Suppressor macrophage treated with lipopolysaccharide for 4 hours (primary cell): Measurements from ENCODE around the gene ASCC1.

Source experiments
- DNase-seq: peaks from one replicate; pipeline ENCODE4 v3.0.0-alpha.2; 2020

The ASCC1 gene

DNA sequence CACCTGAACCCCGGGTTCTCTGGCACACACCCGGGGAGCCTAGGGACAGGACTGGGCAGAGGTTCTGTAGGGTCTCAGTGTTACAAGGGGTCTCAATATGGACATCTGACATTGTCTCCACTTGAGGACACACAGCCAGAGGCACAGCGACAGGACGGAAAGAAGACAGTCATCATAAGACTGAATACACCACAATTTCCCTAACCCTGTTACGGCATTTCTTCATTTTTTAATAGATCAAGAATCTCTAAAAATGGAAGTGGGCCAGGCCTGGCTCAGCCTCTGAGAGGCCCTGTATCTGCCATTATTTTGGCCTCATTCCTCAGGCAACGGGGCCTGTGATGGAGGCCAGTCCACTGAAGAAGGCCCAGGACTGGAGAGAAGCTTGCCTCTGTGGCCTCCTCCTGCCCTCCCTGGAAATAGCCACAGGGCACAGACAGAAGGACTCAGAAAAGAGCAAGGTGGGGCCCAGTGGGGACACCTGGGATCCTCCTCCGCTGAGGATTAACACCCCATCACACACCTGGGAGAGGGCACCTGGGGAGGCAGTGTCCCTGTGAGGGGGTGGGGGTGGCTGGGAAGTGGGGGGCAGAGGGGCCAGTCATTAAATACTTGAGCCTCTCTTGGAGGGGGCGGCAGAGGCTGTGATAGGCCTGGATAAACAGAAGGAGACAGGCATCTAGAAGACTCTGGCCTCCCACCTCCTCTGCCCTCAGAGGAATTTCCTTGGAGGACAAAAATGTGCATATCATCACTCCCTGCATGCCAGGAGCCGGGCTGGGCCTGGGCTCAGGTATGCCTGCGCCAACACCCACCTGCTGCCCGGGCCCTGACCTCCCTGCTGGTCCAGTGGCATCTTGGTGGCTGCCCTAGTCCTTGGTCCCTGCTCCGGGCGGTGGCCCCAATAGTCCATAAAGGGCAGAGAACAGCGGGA is 135.8 kb downstream of the ASCC1 start:
- DNase-seq: no peak

DNA sequence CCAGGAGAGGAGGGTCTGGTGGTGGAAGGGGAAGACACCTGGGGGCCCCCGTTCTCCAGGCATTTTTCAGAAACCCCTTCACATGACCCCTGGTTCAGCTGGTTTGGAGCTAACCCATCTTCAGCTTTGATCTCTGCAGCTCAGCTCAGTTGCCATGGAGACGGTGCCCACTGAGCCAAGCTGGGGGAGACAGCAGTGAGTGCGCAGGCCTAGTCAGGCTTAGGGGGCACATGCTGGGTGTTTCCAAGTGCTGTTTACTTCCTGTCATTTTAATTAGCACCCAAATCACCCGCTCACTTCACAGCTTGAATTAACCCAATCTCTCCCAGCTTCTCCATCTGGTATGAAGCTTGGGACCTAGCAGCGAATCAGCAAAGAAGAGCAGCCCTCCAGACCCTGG is 136.7 kb downstream of the ASCC1 start:
- DNase-seq: no peak

DNA sequence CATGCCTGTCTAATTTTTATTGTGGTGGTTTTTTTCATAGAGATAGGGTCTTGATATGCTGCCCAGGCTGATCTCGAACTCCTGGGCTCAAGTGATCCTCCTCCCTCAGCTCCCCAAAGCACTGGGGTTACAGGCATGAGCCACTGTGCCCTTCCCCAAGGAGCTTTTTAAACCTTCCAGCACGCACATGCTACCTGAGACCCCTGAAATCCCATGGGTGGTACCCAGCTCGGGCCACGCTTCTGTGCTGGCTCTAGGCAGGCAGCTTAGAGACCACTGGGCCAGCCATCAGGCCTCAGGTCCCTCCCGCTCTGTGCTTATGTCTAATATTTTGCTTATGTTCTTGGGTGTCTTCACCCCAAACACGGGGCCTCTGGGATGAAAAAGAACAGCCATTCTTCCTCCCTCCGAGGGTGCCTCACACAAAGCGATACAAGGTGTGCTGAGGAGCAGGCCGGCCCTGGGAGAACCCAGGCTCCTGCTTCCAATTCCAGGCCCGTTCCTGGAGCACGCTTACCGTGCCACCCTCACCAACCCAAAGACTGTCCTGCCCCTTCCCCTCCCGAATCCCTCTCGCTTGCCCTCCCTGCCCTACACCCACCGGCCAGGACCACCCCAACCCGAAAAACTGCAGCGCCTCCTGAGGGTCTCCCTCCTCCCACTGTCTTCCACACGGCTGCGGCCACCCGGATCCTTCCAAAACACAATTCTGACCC is 138.6 kb downstream of the ASCC1 start:
- DNase-seq: no peak

DNA sequence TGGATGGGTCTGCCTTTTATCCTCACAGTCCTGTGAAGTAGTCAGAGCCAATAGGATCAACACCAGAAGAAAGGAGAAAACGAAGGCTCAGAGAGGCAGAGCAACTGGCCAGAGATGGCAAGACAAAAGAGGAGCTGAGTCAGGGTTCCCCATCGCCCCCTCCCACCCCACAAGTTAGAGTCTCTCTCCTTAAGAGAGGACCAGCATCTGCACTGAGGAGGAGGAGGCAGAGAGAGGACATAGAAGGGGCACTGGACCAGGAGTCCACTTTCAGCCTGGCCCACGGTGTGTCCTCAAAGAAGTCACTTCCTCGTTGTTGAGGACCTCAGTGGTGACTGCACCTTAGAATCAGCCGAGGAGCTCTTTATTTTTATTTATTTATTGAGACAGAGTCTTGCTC is 139.3 kb downstream of the ASCC1 start:
- no peak for DNase-seq

DNA sequence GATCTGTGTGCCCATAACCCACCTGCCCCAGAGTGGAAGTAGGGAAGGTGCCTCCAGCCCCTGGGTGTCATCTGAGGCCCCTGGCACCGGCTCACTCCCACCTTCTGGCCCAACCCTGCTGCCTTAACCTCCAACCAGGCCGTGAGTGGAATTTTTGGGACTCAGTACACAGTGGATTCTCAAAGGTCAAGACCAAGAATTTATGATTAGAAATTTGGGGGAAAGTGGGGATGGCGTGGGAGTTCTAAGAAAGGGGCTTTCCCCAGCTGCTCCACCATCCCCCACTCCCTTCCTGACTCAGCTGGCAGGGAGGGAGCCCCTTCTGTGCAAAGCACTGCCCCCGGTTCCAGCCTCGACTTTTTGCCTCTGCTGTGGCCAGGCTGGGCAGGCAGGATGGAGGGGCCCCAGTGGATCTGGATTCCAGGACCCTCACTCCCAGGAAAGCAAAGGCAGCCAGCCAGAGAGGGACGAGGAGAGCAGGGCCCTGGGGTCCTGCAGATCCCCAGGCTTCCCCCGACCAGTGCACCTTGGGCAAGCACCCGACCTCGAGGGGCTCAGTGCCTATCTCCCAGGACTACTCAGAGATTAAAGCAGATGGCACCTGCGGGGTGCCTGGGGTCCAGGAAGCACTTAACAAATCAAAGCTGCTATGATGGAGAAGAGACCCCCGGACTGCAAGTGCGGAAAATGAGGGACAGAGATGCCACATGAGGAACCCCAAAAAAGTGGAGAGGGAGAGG is 140.5 kb downstream of the ASCC1 start:
- no peak for DNase-seq

DNA sequence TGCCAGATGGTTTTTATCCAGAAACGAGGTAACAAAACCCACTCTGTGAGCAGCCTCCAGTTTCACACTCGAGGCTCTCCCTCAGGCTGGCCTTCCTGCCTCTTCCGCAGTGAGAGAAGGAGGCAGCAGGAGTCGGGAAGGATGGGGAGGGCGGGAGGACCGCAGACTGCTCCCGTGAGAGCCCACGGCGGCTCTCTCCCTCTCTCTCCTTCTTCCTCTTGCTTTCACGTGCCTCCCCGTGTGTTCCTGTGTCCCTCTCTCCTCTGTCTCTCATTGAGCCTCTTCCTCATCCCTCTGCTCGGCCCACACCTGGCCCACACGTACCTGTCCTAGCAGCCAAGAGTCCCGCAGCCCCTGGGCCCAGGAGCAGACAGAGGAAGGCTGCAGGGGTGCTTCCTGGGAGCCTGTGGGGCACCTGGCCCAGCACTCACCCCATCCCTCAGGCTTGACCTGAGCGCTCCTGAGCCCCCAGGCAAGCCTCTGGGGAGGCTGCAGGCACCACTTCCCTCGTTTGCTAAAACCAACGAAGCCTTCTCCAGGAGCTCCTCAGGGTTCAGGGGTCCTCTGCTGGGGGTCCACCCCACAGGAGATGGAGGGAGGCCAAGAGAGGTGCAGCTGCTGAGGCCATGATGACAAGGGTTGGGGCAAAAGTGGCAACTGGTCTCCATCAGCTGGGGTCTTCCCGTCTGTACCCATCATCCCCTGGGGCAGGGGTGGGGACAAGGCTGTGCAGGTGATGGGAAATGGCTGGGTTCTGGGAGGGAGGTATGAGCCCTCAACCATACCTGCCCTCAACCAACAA is 141.3 kb downstream of the ASCC1 start:
- no peak for DNase-seq

DNA sequence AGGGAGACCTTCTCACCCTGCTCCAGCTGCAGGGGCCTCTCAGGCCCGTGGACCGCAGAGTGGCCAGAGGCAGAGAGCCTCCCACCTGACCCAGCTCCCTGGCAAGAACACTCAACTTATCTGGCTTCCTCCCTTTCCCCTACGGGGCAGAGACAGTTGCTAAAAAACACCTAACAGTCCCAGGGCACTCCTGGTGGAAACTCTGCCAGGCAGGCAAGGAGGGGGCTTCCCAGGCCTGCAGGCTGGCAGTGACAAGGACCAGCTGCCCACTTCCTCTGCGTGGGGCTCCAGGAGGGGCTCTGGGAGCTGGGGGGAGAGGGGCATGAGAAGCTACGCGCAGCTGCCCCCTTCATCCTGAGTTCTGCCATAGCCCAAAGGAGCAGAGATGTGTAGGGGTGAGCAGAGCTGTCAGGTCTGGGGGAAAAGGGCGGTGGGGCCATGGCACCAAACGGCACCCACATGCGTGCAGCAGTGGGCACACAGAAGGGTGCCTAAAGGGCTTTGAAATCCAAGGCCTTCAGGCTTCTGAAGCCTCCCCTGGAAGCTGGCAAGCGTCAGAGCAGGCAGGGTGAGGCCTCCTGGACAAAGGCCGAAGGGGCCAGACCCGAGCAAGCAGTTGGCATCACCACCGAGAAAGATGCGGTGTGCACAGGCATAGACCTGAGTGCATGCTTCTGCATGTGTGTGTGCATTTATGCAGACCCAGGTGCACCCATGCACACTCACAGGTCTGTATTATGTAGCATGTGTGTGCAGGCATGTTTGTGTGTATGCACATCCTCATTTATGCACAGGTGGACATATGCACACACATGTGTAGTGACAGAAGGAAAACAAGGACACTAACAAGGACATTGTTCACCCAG is 142.1 kb downstream of the ASCC1 start:
- DNase-seq: no peak

DNA sequence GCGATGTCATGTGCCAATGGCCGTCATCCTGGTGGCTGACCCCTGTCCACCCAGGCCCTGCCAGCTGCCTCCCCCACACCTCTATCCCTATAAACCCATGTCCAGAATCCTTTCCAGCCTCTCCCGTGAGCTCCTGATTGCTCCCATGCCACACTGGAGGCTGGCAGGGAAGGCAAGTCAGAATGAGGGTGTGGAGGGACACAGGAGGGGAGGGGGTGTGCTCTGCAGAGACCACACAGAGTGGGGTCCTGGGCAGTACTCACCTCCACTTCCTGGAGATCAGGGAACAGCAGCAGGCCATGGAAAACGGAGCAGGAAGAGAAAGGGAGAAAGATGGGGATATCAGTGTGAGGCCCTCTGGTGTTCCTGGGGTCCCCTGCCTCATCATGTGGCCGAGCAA is 143.4 kb downstream of the ASCC1 start:
- no peak for DNase-seq

DNA sequence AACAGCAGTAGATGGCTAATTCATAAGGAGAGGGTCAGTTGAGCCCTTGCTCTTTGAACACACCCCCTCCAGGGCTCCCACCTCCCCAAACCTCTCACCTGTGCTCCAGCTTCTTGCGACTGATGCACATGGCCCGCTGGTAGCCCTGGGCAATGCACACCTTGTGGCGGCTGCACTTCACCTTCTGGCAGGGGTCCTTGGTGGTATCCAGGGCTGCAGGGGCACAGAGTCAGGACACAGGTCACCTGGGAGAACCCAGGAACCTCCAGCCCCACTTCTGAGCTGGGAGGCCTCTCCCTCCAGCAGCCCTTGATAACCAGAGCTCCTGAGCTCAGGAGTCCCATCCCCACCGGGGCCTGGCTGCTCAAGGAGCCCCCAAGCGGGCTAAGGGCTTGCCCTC is 144.0 kb downstream of the ASCC1 start:
- no peak for DNase-seq

DNA sequence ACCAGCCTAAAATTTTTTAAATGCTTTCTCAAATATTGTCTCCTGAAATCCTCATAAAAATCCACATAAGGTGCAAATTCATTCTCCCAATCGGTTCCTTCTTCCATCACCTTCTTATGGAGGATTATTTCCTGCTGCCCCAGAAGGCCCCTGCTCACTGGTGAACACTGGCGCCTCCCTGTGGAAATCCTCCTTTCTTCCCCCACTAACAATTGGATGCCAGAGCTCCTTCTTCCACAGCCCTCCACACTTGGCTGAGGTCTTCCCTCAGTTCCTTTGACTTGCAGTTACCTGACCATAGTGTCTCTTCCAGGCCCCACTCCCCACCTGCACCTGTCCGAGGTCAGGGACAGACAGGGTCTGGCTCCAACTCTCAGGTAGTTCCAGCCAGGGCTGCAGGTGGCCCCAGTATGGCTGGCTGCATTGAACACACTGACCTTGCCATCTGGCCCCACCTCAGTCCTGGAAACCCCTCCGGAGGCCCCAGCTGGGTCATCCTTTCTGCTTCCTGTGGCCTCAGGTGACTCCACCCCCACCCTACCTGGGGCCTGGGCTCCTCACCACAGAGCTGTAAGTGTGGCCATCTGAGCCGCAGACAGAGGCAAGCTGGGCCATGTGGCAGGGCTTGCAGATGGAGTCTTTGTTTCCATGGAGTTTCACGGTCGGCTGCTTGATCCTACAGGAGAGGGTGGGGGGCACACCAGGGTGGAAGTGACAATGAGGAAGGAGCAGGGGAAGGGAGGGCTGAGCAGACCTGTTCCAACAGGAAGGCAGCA is 146.1 kb downstream of the ASCC1 start:
- DNase-seq: no peak

DNA sequence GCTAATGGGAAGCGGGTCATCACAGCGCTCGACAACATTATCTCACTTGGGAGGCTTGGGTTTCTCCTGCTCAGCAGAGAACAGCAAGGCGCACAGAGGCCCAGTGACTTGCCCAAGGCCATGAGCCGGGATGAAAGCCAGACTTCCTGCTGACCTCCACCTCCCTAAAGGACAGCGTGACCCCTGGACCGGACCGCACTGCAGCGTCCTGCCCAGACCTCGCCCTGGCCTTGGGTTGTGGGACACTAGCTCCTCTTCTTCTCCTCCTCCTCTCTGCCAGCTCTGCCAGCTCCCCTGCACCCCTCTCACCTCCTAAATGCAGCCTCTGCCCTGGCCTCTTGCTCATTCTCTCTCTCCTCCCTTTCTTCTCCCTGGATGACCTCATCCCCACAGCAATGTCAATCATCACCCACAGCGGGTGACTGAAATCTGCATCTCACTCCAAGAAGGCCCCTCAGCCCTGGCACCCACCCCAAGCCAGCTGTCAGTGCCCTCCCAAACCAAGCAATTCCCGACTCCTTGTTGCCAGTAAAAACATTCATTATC is 147.1 kb downstream of the ASCC1 start:
- DNase-seq: no peak

DNA sequence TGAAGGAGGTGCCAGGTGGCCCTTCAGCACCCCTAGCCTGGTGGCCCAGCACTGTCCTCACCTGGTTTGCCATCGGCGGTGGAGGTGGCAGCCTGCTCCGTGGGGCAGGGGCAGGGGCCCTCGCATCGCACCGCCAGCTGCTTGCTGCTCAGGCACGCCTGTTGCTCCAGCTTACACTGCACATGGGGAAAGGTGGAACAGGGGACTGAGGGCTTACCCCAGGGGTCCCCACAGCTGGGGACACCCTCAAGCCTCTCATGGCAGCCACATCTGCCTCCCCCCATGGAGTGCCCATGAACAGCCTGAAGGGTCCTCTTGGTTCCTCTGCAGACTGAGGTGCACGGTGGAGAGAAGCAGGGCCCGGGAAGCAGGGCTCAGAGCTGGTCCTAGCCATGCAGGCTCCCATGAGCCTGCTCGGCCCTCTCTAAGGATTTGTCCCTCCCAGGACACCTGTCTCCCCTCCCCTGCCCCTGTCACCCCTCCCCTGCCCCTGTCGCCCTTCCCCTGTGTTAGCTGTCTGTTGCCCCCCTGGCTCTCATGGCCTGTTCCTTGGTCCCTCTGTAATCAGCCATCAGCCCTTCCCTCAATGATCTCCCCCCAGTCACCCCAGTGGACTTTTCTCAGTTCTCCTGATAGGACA is 147.8 kb downstream of the ASCC1 start:
- DNase-seq: no peak

DNA sequence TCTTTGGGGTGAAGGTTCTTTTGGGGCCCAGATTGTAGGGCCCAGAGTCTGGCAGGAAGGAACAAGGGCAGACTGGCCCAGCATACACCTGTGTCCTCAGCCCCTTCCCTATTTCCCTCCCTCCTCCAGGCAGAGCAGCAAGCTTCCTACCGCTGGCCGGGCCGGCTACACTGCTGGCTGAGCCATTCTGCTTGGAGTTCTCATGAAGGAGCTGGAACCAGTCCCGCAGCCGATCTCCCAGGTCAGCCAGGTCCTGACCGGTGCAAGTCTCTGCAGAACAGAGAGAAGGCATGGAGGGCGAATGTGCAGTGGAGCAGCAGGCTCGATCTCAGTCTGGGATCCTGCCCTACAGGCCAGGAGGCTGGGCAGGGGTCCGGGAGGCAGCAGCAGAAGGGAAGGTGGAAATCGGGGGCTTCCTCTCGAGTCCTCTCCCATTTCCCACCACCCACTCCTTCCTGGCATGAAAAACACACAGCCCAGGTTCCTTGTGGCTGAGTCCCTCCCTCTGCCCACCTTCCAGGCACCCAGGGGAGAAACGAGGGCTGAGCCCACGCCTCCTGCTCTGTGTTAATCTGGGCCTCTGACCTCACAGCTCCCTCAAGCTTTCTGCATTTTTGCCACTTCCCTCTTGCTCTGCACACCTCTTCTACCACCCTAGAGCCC is 148.5 kb downstream of the ASCC1 start:
- no peak for DNase-seq

DNA sequence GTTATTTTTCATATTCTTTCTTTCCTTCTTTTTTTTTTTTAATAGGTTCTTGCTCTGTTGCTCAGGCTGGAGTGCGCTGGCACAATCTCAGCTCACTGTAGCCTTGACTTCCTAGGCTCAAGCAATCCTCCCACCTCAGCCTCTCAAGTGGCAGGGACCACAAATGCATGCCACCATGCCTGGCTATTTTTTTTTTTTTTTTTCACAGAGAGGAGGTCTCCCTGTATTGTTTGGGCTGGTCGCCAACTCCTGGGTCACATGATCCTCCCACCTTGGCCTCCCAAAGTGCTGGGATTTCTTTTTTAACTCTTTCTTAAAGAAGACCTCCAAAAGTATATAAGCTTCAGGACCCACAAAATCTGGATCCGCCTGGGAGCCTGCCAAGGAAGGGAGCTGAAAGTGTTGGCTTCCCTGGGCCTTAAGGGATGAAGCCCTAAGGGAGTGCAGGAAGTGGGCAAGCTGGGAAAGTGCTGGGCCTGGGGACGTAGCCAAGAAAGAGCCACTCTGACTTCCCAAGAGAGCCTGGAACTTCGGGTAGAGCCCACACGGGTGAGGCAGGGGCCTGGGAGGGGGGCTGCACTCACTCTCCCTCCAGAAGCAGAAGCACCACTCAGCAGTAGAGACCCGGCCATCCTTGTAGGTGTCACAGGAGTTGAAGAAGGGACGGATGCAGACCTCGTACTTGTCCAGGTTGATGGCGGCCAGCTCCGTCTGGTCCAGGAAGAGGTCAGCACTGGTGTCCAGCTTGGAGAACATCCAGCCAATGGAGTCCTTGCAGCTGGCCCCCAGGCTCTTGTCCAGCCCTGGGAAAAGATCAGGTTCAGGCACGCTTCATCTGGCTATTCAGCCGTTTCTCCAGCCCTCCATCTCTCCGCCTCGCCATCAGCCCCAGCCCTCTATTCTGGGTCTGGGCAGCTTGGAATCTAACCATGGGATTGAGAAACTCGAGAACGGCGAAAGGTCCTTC is 149.5 kb downstream of the ASCC1 start:
- no peak for DNase-seq

DNA sequence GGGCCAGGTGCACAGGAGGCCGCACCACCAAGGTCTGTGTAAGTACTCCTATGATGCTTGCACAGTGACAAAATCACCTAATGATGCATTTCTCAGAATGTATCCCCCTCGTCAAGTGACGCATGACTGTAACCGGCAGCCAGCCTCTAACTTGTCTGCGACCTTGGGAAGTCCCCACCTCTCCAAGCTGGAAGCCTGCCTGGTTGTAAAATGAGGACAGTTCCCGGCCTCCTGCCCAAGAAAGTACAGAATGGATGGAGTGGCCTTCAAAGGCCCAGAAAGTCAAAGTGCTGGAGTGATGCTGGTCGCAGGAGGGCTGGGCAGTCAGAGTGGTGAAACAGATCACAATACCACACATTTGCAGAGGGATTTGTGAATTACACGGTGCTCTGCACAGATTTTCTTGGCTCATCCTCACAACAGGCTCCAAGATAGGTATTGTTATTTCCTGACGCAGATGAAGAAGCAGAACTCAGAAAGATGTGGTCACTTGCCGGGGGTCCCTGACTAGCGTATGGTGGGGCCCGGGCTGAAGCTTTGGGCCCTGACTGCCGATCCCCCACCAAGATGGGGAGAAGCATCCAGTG is 150.5 kb downstream of the ASCC1 start:
- DNase-seq: no peak

DNA sequence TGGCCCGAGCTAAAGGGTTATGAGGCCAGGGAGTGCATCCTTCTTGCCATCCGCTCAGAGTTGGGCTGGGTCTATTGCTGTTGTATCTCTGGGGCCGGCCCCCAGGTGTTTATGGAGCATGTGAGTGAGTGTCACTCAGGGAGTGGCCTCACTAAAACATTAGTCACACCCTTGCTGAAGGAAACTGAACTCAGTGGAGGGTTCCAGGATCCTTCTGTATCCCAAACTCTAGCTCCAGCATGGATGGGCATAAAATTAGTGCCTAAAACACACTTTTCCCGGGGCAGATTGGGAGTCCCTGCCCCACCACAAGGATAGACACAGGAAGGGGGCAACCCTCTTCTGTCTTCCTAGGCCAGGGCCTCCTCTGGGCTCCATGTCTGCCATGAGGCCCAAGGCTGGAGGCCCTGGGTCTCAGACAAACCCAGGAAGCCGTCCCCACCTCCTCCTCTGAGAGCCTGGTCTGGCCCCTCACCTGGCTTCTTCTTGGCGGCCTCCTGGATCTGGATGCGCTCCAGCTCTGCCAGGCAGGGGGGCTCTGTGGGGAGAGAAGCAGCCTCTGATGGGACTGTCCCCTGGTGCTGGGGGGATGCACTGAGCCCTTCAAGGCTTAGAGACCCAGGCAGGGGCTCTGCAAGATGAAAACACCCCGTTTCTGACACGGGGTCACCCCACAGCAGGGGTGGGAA is 152.2 kb downstream of the ASCC1 start:
- no peak for DNase-seq
